Gastroesophageal sphincter (tissue), 4 donors: ENCODE results near the gene XYLB. TPM values are rescaled to one million over a fixed set of nuclear protein-coding genes. Genes with fewer than 3 reads are reported as not detected.

Experiments used
- ATAC-seq: fragments of 150-250 bp; one replicate; pipeline ENCODE4 v1.9.1; 2016; ENCODE audit warnings: mild to moderate bottlenecking, moderate library complexity
- H3K27ac ChIP-seq, 4 donors: fragments of 200-600 bp; sonication (generic) in 3 of 4; 1 replicate in 3 of 4; 2 replicates in 1 of 4; pipeline ENCODE4 v1.5.1; 2016 to 2019
- H3K27me3 ChIP-seq: fragments of 200-600 bp; sonication (generic); one replicate; pipeline ENCODE4 v1.5.1; 2019
- H3K36me3 ChIP-seq, 2 donors: fragments of 200-600 bp; sonication (generic); one replicate each; pipeline ENCODE4 v1.5.1; 2019; ENCODE audit warnings: control low read depth in 1 of 2
- H3K4me1 ChIP-seq, 3 donors: fragments of 200-600 bp; sonication (generic); 1 replicate in 2 of 3; 2 replicates in 1 of 3; pipeline ENCODE4 v1.5.1; 2016 to 2019; ENCODE audit warnings: control low read depth in 2 of 3
- H3K4me3 ChIP-seq, 2 donors: fragments of 200-600 bp; sonication (generic); one replicate each; pipeline ENCODE4 v1.5.1; 2019; ENCODE audit warnings: mild to moderate bottlenecking in 1 of 2, moderate library complexity in 1 of 2
- H3K9me3 ChIP-seq, 3 donors: fragments of 200-600 bp; sonication (generic); one replicate each; pipeline ENCODE4 v1.5.1; 2017 to 2019; ENCODE audit warnings: control low read depth in 2 of 3
- CTCF ChIP-seq, 4 experiments: fragments of 200-600 bp in 2 of 4; fragments of 450-650 bp in 2 of 4; sonication (generic) in 1 of 4; IDR thresholded peaks; one replicate each; pipeline ENCODE4 v1.5.1; 2017 to 2019; ENCODE audit warnings: antibody characterized with exemption in 4 of 4, mild to moderate bottlenecking in 2 of 4, moderate library complexity in 2 of 4
- EP300 ChIP-seq: sonication (generic); formaldehyde crosslinking; IDR thresholded peaks from one replicate; pipeline ENCODE4 v1.6.1; 2017; ENCODE audit warnings: antibody characterized with exemption, mild to moderate bottlenecking
- POLR2A ChIP-seq, 2 donors: fragments of 450-650 bp; IDR thresholded peaks; one replicate each; pipeline ENCODE4 v1.6.1; 2017; ENCODE audit warnings: antibody characterized with exemption in 2 of 2, mild to moderate bottlenecking in 2 of 2, moderate library complexity in 1 of 2
- POLR2AphosphoS5 ChIP-seq: sonication (generic); formaldehyde crosslinking; IDR thresholded peaks from one replicate; pipeline ENCODE4 v1.6.1; 2017; ENCODE audit warnings: antibody characterized with exemption
- WGBS, 2 donors: methylation state at CpG; one replicate each; pipeline ENCODE4 v1.1.5; 2018; ENCODE audit warnings: low coverage in 1 of 2; 5-methylcytosine and 5-hydroxymethylcytosine counted together
- total RNA-seq, 4 donors: library from RNA; depleted of rRNA; stranded (reverse); fragments of >200 nt; gene quantifications; one replicate each; pipeline ENCODE4 v1.1.0, GENCODE V29; 2016

The XYLB gene
- total RNA-seq, 4 donors from 2014 or later, result 0.87 to 2.2 (median 1.8) TPM

GRCh38 chr3:38379201-38379770 lies 32.7 kb downstream of the XYLB start:
- H3K36me3 ChIP-seq, result peaks cover 0 to 89% of the 10 kb centered on the region in 2 donors
- H3K27ac ChIP-seq, result no peak overlapping the region
- no peaks in the 10 kb centered on the region for H3K9me3 ChIP-seq
- H3K27me3 ChIP-seq, result no peaks in the 10 kb centered on the region
- no peaks in the 10 kb centered on the region for H3K4me1 ChIP-seq
- no peak for ATAC-seq
- TF ChIP-seq CTCF (IDR thresholded peaks at IDR 0.05), result no peak
- no peak for TF ChIP-seq POLR2A (IDR thresholded peaks at IDR 0.05)
- no peak for TF ChIP-seq POLR2AphosphoS5
- no peak for TF ChIP-seq EP300
- 94 to 100% methylated on average over 4 to 6 of the region's 7 CpGs for WGBS, 2 donors
- no peak overlapping the region for H3K4me3 ChIP-seq

GRCh38 chr3:38382506-38383080 lies 36.0 kb downstream of the XYLB start:
- H3K9me3 ChIP-seq, result peaks cover 0 to 21% (median 0%) of the 10 kb centered on the region in 3 donors
- H3K36me3 ChIP-seq, result peaks cover 0 to 84% of the 10 kb centered on the region in 2 donors
- TF ChIP-seq CTCF (IDR thresholded peaks at IDR 0.05) (no peak), POLR2A (IDR thresholded peaks at IDR 0.05) (no peak), POLR2AphosphoS5 (no peak), EP300 (no peak)
- H3K4me3 ChIP-seq, result no peak overlapping the region
- no peaks in the 10 kb centered on the region for H3K4me1 ChIP-seq
- WGBS, 2 donors, result 57 to 81% methylated on average over 4 to 6 of the region's 7 CpGs
- no peak for ATAC-seq
- no peak overlapping the region for H3K27ac ChIP-seq
- H3K27me3 ChIP-seq, result no peaks in the 10 kb centered on the region

GRCh38 chr3:38383156-38383875 lies 36.7 kb downstream of the XYLB start:
- H3K36me3 ChIP-seq, result peaks cover 0 to 77% of the 10 kb centered on the region in 2 donors
- no peak for TF ChIP-seq CTCF (IDR thresholded peaks at IDR 0.05)

GRCh38 chr3:38386992-38387750 lies 40.6 kb downstream of the XYLB start:
- WGBS, 2 donors, result 98 to 100% methylated on average over 1 to 5 of the region's 5 CpGs
- Histone ChIP-seq H3K4me3 (no peak overlapping the region), H3K27ac (no peak overlapping the region), H3K4me1 (no peaks in the 10 kb centered on the region), H3K9me3 (peaks cover 0 to 26% (median 0%) of the 10 kb centered on the region in 3 donors), H3K27me3 (no peaks in the 10 kb centered on the region), H3K36me3 (peaks cover 0 to 59% of the 10 kb centered on the region in 2 donors)
- no peak for TF ChIP-seq POLR2A (IDR thresholded peaks at IDR 0.05)
- TF ChIP-seq EP300, result no peak
- TF ChIP-seq CTCF (IDR thresholded peaks at IDR 0.05), result no peak
- TF ChIP-seq POLR2AphosphoS5, result no peak
- ATAC-seq, result no peak

More at GRCh38 chr3:38383156-38383875, 36.7 kb downstream of the XYLB start:
- Histone ChIP-seq H3K27ac (no peak overlapping the region), H3K4me3 (no peak overlapping the region), H3K4me1 (no peaks in the 10 kb centered on the region), H3K9me3 (peaks cover 0 to 26% (median 0%) of the 10 kb centered on the region in 3 donors), H3K27me3 (no peaks in the 10 kb centered on the region)
- WGBS, 2 donors, result 62 to 66% methylated on average over 5 to 8 of the region's 8 CpGs
- ATAC-seq, result no peak
